ENCODE results near the gene CSNK2A2.

DNA sequence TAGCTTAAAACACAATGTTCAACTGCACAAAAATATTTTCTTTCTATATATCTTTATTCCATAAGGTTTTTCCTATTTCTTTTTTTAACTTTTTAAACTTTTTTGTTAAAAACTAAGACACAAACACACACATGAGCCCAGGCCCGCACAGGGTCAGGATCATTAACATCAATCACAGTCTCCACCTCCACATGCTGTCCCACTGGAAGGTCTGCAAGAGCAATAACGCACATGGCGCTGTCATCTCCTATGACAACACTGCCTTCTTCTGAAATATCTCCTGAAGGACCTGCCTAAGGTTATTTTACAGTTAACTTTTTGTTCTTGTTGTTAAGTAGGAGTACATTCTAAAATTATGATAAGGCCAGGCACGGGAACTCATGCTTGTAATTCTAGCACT is 72.9 kb downstream of the CSNK2A2 start:
- TF ChIP-seq EZH2 (IDR thresholded peaks at IDR 0.05; ENCODE audit: insufficient read depth, low read length), result no peak
- TF ChIP-seq, protein P1, sequence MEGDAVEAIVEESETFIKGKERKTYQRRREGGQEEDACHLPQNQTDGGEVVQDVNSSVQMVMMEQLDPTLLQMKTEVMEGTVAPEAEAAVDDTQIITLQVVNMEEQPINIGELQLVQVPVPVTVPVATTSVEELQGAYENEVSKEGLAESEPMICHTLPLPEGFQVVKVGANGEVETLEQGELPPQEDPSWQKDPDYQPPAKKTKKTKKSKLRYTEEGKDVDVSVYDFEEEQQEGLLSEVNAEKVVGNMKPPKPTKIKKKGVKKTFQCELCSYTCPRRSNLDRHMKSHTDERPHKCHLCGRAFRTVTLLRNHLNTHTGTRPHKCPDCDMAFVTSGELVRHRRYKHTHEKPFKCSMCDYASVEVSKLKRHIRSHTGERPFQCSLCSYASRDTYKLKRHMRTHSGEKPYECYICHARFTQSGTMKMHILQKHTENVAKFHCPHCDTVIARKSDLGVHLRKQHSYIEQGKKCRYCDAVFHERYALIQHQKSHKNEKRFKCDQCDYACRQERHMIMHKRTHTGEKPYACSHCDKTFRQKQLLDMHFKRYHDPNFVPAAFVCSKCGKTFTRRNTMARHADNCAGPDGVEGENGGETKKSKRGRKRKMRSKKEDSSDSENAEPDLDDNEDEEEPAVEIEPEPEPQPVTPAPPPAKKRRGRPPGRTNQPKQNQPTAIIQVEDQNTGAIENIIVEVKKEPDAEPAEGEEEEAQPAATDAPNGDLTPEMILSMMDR (IDR thresholded peaks at IDR 0.05; ENCODE audit: insufficient read depth, low read depth, low read length), result no peak

Data from astrocyte (in vitro differentiated cells and primary cell).